Measurements from ENCODE around the gene TNFSF9.
"Not testable (repeated sequence)": the region's sequence is repeated elsewhere in the genome, so short reads cannot be mapped to it uniquely, and the experiment has no call there.

The TNFSF9 gene

GRCh38 chr19:6573350-6573749 is 42.5 kb downstream of the TNFSF9 start:
- DNase-seq: no peak

GRCh38 chr19:6576869-6577475 is 46.1 kb downstream of the TNFSF9 start:
- no peak for DNase-seq

GRCh38 chr19:6577476-6578125 is 46.8 kb downstream of the TNFSF9 start:
- DNase-seq: no peak

- no peak for DNase-seq
Measured at GRCh38 chr19:6579450-6580178, 48.8 kb downstream of the TNFSF9 start.

GRCh38 chr19:6580313-6580712 is 49.5 kb downstream of the TNFSF9 start:
- DNase-seq: peak; percentile 9

- DNase-seq: not testable (repeated sequence)
Measured at GRCh38 chr19:6582515-6583484, 52.0 kb downstream of the TNFSF9 start.
